K562 (cell line): ENCODE data around the gene HSF4. TPM values are rescaled to one million over a fixed set of nuclear protein-coding genes. Genes with fewer than 3 reads are reported as not detected.

Experiments
- DPF2 ChIP-seq: fragments of 450-650 bp; IDR thresholded peaks from 2 replicates; pipeline ENCODE4 v1.6.1; 2016
- KLF1 ChIP-seq: fragments of 450-650 bp; IDR thresholded peaks from 2 replicates; pipeline ENCODE4 v1.6.1; 2016; ENCODE audit warnings: missing genetic modification characterization, missing compliant biosample characterization
- MXI1 ChIP-seq: IDR thresholded peaks from 2 replicates; pipeline ENCODE4 v1.6.1; 2011; ENCODE audit warnings: low read depth, mild to moderate bottlenecking, improper control_type of control experiment, low read length
- POLR2A ChIP-seq: fragments of 450-650 bp; conservative IDR thresholded peaks from 2 replicates; pipeline ENCODE4 v1.6.1; 2016
- RBM14 ChIP-seq: fragments of 200-400 bp; formaldehyde crosslinking; IDR thresholded peaks from 2 replicates; pipeline ENCODE4 v1.6.1; 2018; ENCODE audit warnings: low read depth, mild to moderate bottlenecking, low read length, moderate library complexity, borderline replicate concordance; ENCODE audit not compliant: insufficient read depth
- RBM25 ChIP-seq: fragments of 200-400 bp; formaldehyde crosslinking; IDR thresholded peaks from 2 replicates; pipeline ENCODE4 v1.6.1; 2018; ENCODE audit warnings: low read length, low read depth, moderate library complexity; ENCODE audit not compliant: severe bottlenecking
- SMAD4 ChIP-seq: fragments of 250-450 bp; sonication (Bioruptor Pico); conservative IDR thresholded peaks from 2 replicates; pipeline ENCODE4 v1.8.0; 2021; ENCODE audit warnings: inconsistent platforms, mild to moderate bottlenecking, moderate library complexity
- SMC3 ChIP-seq: conservative IDR thresholded peaks from 2 replicates; pipeline ENCODE4 v1.6.1; 2011; ENCODE audit warnings: low read depth, low read length, improper control_type of control experiment; ENCODE audit not compliant: insufficient read depth
- TCF7 ChIP-seq: sonication (generic); IDR thresholded peaks from 2 replicates; pipeline ENCODE4 v1.6.1; 2016; ENCODE audit warnings: antibody characterized with exemption, borderline replicate concordance
- polyA plus RNA-seq, 8 experiments: library from polyadenylated mRNA; depleted of rRNA in 4 of 8; stranded (reverse) in 5 of 8; unstranded in 3 of 8; fragments of >200 nt; fragmentation: Nextera tagmentation in 2 of 8; fragmentation: Illumina TruSeq in 1 of 8; extraction: Ambion mirVana in 2 of 8; extraction: Trizol in 1 of 8; gene quantifications; 2 replicates each; pipeline versions ENCODE4 v1.2.1 to v1.2.3, GENCODE V29; 2011 to 2014; ENCODE audit warnings: inconsistent platforms in 1 of 8, missing spikeins in 1 of 8
- total RNA-seq, 7 experiments: library from RNA; depleted of rRNA in 6 of 7; stranded (reverse); fragments of >200 nt in 6 of 7; fragmentation: Illumina TruSeq in 2 of 7; extraction: Trizol in 2 of 7; gene quantifications; 2 replicates each; pipeline versions ENCODE4 v1.2.1 to v1.2.3, GENCODE V29; 2011 to 2021; ENCODE audit warnings: low replicate concordance in 1 of 7
- TF ChIP-seq, protein P1 (sequence below): fragments of 450-650 bp; IDR thresholded peaks from 2 replicates; pipeline ENCODE4 v1.7.1; 2018; ENCODE audit warnings: mild to moderate bottlenecking, low read depth; ENCODE audit not compliant: partially characterized antibody

HSF4 gene
- total and polyA plus RNA-seq, 9 of the 15 experiments (the other 6 are each of a cell fraction or from before 2014, with no cell fraction given) = 0.50 to 35.4 (median 8.8) TPM; not detected in 1

DNA sequence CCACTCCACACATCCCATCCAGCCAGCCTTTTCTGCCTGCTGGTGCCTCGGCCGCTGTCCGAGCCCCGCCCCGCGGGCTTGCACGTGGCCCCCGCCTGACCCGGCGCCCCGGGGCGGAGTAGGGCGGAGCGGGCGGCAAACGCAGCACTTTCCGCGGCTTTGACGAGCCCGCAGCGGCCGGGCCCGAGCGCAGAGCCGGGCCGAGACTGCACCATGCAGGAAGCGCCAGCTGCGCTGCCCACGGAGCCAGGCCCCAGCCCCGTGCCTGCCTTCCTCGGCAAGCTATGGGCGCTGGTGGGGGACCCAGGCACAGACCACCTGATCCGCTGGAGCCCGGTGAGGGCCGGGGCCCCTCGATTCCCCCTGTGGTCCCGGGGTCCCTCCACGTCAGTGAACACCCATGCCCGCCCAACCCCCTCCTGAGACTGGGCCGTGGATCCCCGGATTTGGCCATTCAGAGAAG lies at the start of gene HSF4 (continued):
- TF ChIP-seq, protein P1, sequence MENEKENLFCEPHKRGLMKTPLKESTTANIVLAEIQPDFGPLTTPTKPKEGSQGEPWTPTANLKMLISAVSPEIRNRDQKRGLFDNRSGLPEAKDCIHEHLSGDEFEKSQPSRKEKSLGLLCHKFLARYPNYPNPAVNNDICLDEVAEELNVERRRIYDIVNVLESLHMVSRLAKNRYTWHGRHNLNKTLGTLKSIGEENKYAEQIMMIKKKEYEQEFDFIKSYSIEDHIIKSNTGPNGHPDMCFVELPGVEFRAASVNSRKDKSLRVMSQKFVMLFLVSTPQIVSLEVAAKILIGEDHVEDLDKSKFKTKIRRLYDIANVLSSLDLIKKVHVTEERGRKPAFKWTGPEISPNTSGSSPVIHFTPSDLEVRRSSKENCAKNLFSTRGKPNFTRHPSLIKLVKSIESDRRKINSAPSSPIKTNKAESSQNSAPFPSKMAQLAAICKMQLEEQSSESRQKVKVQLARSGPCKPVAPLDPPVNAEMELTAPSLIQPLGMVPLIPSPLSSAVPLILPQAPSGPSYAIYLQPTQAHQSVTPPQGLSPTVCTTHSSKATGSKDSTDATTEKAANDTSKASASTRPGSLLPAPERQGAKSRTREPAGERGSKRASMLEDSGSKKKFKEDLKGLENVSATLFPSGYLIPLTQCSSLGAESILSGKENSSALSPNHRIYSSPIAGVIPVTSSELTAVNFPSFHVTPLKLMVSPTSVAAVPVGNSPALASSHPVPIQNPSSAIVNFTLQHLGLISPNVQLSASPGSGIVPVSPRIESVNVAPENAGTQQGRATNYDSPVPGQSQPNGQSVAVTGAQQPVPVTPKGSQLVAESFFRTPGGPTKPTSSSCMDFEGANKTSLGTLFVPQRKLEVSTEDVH = no peak
- TF ChIP-seq MXI1 = 0 out of 2 replicates have a peak, but pooled peaks have one; percentile 37
- TF ChIP-seq SMC3 = no peak
- TF ChIP-seq SMAD4 (CRISPR knock-in tag) = 0 out of 2 replicates have a peak, but pooled peaks have one; percentile 26
- TF ChIP-seq RBM14 = no peak
- TF ChIP-seq RBM25 = peak; percentile 13
- peak; percentile 40; the same call in 1 of the 2 replicates for TF ChIP-seq KLF1 (tag)
- TF ChIP-seq DPF2 = no peak
- no peak for TF ChIP-seq TCF7
- TF ChIP-seq POLR2A = peak; percentile 62
- TF ChIP-seq, all 486 proteins: peak for 76
